ENCODE measurements around the gene PNMA5. TPM values are rescaled to one million over a fixed set of nuclear protein-coding genes. Genes with fewer than 3 reads are reported as not detected.

The PNMA5 gene
- not detected in 2 replicates for total RNA-seq

GRCh38 chrX:152993933-152994332 is at the start of gene PNMA5:
Gene PNMA5, minus strand, starts transcription at chrX:152994116. Its CDS starts 2,518 bp downstream, at chrX:152991598.

Other genes starting within 250 kb of the PNMA5 start
- gene MAGEA2, start 240.3 kb downstream of the PNMA5 start, total RNA-seq: under 0.01 TPM in 1 of 2 replicates, not detected in the other
- gene CSAG3, start 234.9 kb downstream of the PNMA5 start, total RNA-seq: not detected in 2 replicates
- gene MAGEA6, start 224.4 kb downstream of the PNMA5 start, total RNA-seq: under 0.01 TPM in 1 of 2 replicates, not detected in the other
- 39.0 and 42.5 TPM in 2 replicates for gene CETN2, start 163.4 kb downstream of the PNMA5 start, total RNA-seq
- gene NSDHL, start 163.1 kb downstream of the PNMA5 start, total RNA-seq: 21.8 and 31.4 TPM in 2 replicates
- 0.37 and 0.43 TPM in 2 replicates for gene ZNF185, start 96.0 kb downstream of the PNMA5 start, total RNA-seq
- gene PNMA3, start 62.4 kb upstream of the PNMA5 start, total RNA-seq: under 0.01 and 0.28 TPM in 2 replicates
- gene PNMA6A, start 78.3 kb upstream of the PNMA5 start, total RNA-seq: 1.6 and 3.2 TPM in 2 replicates
- gene MAGEA1, start 185.2 kb upstream of the PNMA5 start, total RNA-seq: 0.14 TPM in 1 of 2 replicates, not detected in the other